SU-DHL-6 (cell line): Measurements from ENCODE around the gene ENDOV.
A peak's percentile ranks its signal among the peaks of the same experiment; 100 is the strongest.

Source experiments
- EZH2phosphoT487 ChIP-seq: fragments of 200-600 bp; sonication (generic), shearing (Covaris generic); conservative IDR thresholded peaks from 2 replicates; pipeline ENCODE4 v1.6.1; 2018; ENCODE audit warnings: mild to moderate bottlenecking, antibody characterized with exemption, low read length, moderate library complexity, mixed read lengths
- TF ChIP-seq, protein P1 (sequence below): fragments of 200-600 bp; sonication (generic); IDR thresholded peaks from one replicate; pipeline ENCODE4 v1.5.1; 2017; ENCODE audit warnings: antibody characterized with exemption, mild to moderate bottlenecking, low read length, moderate library complexity; ENCODE audit not compliant: insufficient read depth, poor library complexity, severe bottlenecking

DNA sequence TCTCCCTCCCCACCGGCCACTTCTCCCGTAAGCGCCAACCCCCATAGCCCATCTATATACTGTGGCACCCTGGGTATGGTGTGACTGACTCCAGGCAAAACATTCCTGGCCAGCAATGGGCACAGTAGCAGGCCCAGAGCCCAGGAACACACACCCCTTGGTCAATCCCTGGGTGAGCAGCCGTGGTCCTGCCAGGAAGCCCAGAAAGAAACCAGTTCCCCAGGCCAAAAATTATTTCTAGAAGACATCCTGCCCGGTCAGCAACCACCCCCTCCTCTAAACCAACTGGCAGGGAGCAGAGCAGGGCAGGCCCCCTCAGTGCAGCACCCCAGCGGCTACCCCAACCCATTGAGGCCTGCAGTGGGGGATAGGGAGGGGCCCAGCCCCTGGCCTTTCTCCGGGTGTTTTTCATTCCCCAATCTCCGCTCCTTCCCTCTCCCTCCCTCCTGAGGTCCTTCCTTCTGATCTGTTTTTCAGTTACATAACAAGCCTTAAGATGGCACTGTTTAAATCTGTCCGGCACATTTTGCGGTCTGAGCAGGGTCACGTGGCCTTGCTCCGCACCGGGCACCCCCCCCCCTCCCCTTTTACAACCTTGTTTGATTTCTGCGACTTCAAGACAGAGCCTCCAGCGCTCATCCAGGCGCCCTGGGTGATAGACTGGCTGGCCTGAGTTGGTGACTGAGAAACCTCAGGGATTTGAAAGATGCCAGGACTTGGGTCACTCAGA, 59.4 kb downstream of the ENDOV start:
- TF ChIP-seq, protein P1, sequence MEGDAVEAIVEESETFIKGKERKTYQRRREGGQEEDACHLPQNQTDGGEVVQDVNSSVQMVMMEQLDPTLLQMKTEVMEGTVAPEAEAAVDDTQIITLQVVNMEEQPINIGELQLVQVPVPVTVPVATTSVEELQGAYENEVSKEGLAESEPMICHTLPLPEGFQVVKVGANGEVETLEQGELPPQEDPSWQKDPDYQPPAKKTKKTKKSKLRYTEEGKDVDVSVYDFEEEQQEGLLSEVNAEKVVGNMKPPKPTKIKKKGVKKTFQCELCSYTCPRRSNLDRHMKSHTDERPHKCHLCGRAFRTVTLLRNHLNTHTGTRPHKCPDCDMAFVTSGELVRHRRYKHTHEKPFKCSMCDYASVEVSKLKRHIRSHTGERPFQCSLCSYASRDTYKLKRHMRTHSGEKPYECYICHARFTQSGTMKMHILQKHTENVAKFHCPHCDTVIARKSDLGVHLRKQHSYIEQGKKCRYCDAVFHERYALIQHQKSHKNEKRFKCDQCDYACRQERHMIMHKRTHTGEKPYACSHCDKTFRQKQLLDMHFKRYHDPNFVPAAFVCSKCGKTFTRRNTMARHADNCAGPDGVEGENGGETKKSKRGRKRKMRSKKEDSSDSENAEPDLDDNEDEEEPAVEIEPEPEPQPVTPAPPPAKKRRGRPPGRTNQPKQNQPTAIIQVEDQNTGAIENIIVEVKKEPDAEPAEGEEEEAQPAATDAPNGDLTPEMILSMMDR = peak; percentile 13
- TF ChIP-seq EZH2phosphoT487 = no peak
